IPS-20b (cell line): ENCODE data around the gene WDR37.

Source experiments
- H3K27ac ChIP-seq: one replicate; pipeline ENCODE4 v1.5.1; 2013; ENCODE audit warnings: low read length
- H3K27me3 ChIP-seq: 2 replicates; pipeline ENCODE4 v1.6.1; 2013; ENCODE audit warnings: mild to moderate bottlenecking, low read length, inconsistent platforms; ENCODE audit not compliant: insufficient read depth
- H3K36me3 ChIP-seq: 2 replicates; pipeline ENCODE4 v1.6.1; 2013; ENCODE audit warnings: low read depth, mild to moderate bottlenecking, inconsistent platforms, low read length, moderate library complexity; ENCODE audit not compliant: insufficient read depth
- H3K4me1 ChIP-seq: 2 replicates; pipeline ENCODE4 v1.6.1; 2013; ENCODE audit warnings: mild to moderate bottlenecking, control low read depth, inconsistent platforms, low read length, moderate library complexity; ENCODE audit not compliant: insufficient read depth
- H3K4me3 ChIP-seq: 2 replicates; pipeline ENCODE4 v1.5.1; 2013; ENCODE audit warnings: mild to moderate bottlenecking, low read length, inconsistent platforms
- H3K9ac ChIP-seq: 2 replicates; pipeline ENCODE4 v1.6.1; 2013; ENCODE audit warnings: low read depth, mild to moderate bottlenecking, inconsistent platforms, low read length, moderate library complexity
- H3K9me3 ChIP-seq: 2 replicates; pipeline ENCODE4 v1.6.1; 2013; ENCODE audit warnings: mild to moderate bottlenecking, low read depth, low read length, inconsistent platforms; ENCODE audit not compliant: insufficient read depth

Gene WDR37

DNA sequence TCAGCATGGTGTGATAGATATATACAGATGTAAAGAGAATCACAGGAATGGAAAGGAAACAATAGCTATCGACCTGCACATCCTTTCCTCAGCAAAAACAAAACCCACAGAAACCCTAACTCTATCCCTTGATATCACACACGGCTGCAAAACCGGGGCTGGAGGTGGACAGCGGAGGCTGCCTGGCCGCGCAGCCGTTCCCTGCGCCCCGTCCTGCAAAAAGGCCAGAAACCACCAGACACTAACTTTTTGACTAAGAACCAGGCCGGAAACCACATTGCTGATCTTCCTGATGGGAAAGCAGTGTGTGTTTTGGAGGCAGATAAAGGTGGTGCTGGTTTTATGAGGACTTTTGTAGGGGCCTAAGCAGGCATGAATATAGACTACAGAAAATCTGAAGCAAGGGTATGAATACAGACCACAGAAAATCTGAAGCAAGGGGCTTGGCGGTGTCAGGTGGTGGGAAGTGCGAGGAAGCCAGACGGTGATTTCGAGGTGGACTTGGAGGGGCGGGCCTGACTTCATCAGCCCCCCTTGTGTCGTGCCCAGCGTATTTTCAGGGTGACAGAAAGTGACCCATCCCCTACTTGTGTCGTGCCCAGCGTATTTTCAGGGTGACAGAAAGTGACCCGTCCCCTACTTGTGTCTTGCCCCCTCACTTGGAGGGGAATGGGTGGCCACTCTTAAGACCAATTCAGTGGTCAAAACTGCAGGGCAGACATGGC, 123.3 kb downstream of the WDR37 start:
- Histone ChIP-seq H3K4me1 (no peaks in the 10 kb centered on the region), H3K27ac (no peak overlapping the region), H3K9me3 (no peaks in the 10 kb centered on the region), H3K4me3 (no peak overlapping the region), H3K9ac (no peak overlapping the region), H3K36me3 (no peaks in the 10 kb centered on the region), H3K27me3 (no peaks in the 10 kb centered on the region; the same call in 1 of the 2 replicates)

DNA sequence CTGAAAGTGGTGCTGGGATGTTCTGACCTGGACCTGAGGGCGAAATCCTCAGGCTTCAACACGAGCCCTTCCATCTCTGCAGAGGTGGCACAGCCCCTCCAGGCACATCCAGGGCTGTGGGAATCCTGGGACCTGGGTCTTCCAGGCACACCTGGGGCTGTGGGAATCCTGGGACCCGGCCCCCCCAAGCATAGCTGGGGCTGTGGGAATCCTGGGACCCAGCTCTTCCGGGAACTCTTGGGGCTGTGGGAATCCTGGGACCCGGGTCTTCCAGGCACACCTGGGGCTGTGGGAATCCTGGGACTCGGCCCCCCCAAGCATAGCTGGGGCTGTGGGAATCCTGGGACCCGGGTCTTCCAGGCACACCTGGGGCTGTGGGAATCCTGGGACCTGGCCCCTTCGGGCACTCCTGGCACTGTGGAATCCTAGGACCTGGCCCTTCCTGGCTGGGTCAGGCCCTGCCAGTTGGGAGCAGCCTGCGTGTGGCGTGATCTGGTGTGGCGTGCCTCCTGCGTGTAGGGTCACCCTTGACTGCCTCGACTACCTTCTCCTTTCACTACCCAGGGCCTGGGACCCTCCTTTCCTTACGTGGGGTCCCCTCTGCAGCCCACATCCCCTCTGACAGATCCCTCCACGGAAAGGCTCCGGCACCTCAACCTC, 124.0 kb downstream of the WDR37 start:
- no peak overlapping the region for H3K9ac ChIP-seq
- H3K4me1 ChIP-seq, result no peaks in the 10 kb centered on the region
- no peaks in the 10 kb centered on the region for H3K9me3 ChIP-seq
- no peaks in the 10 kb centered on the region for H3K36me3 ChIP-seq
- no peak overlapping the region for H3K4me3 ChIP-seq
- H3K27me3 ChIP-seq, result no peaks in the 10 kb centered on the region; the same call in 1 of the 2 replicates
- H3K27ac ChIP-seq, result no peak overlapping the region

DNA sequence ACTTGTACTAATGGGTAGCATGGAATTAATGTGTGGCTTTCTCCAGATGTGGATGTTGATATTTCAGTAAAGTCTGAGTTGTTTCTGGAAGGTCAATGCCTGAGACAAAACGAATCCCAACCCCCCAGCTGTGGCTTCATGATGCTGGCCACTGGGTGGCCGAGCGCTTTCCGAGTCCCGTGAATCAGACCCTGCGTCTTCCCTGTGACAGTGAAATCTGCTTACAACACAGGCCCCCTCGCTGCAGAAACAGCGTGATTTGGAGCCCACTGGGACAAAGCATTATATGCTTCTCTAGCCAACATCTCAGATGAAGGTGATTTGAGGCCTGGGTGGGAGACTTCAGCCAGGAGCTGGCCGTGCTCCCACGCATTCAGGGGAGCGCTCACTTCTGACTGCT, 124.7 kb downstream of the WDR37 start:
- Histone ChIP-seq H3K9me3 (no peaks in the 10 kb centered on the region), H3K27me3 (no peaks in the 10 kb centered on the region; the same call in 1 of the 2 replicates), H3K27ac (no peak overlapping the region), H3K4me3 (no peak overlapping the region), H3K36me3 (no peaks in the 10 kb centered on the region), H3K4me1 (no peaks in the 10 kb centered on the region), H3K9ac (no peak overlapping the region)
